Activated effector memory CD4-positive, alpha-beta T cell treated with anti-CD3 and anti-CD28 coated beads, Interleukin-2, amount 50 U/mL, for 16 hours (primary cell): Measurements from ENCODE around the gene ITGB8.

Experiments
- DNase-seq: peaks from one replicate; pipeline ENCODE4 v3.0.0-alpha.2; 2020

ITGB8 gene

GRCh38 chr7:20438694-20439376 lies 108.1 kb downstream of the ITGB8 start:
- no peak for DNase-seq

- DNase-seq = no peak
Observed at GRCh38 chr7:20439416-20440185, 108.9 kb downstream of the ITGB8 start.

GRCh38 chr7:20440472-20441105 lies 109.9 kb downstream of the ITGB8 start:
- DNase-seq = no peak

GRCh38 chr7:20441346-20441745 lies 110.6 kb downstream of the ITGB8 start:
- no peak for DNase-seq

GRCh38 chr7:20441991-20442441 lies 111.3 kb downstream of the ITGB8 start:
- DNase-seq = no peak

GRCh38 chr7:20442951-20443350 lies 112.3 kb downstream of the ITGB8 start:
- no peak for DNase-seq

- no peak for DNase-seq
Observed at GRCh38 chr7:20444030-20444800, 113.5 kb downstream of the ITGB8 start.

GRCh38 chr7:20447021-20447650 lies 116.4 kb downstream of the ITGB8 start:
- no peak for DNase-seq

GRCh38 chr7:20449176-20449575 lies 118.5 kb downstream of the ITGB8 start:
- no peak for DNase-seq

- DNase-seq = no peak
Observed at GRCh38 chr7:20450536-20450935, 119.8 kb downstream of the ITGB8 start.

- no peak for DNase-seq
Observed at GRCh38 chr7:20454202-20454601, 123.5 kb downstream of the ITGB8 start.

GRCh38 chr7:20456701-20457100 lies 126.0 kb downstream of the ITGB8 start:
- DNase-seq = no peak

- DNase-seq = no peak
Observed at GRCh38 chr7:20458521-20458920, 127.8 kb downstream of the ITGB8 start.

- no peak for DNase-seq
Observed at GRCh38 chr7:20459419-20459818, 128.7 kb downstream of the ITGB8 start.

GRCh38 chr7:20464891-20465290 lies 134.2 kb downstream of the ITGB8 start:
- no peak for DNase-seq
